ENCODE measurements around the gene SMS. TPM values are rescaled to one million over a fixed set of nuclear protein-coding genes. Genes with fewer than 3 reads are reported as not detected.

The SMS gene
- total and polyA plus RNA-seq, 8 donors = 9.6 to 75.8 (median 46.3) TPM

GRCh38 chrX:21998037-21998436 is 57.5 kb downstream of the SMS start:
- intact Hi-C loops (cut with DNase I; ENCODE audit: low total_unique reads) = no loop called here
- no peaks in the 10 kb centered on the region for H3K27me3 ChIP-seq
- H3K4me3 ChIP-seq = no peak overlapping the region
- H3K36me3 ChIP-seq = peaks cover 0 to 11% (median 4%) of the 10 kb centered on the region in 4 donors
- 70 to 85% (median 75%) methylated on average over 4 of the region's 4 CpGs for WGBS, 5 donors
- peaks cover 0 to 3% (median 0%) of the 10 kb centered on the region in 4 donors for H3K9me3 ChIP-seq
- H3K4me1 ChIP-seq = no peaks in the 10 kb centered on the region
- no peak for DNase-seq
- H3K27ac ChIP-seq = no peak overlapping the region
- TF ChIP-seq EP300 (IDR thresholded peaks at IDR 0.05) = no peak
- TF ChIP-seq POLR2A (IDR thresholded peaks at IDR 0.05) = no peak
- TF ChIP-seq CTCF (IDR thresholded peaks at IDR 0.05) = no peak
- no peak for TF ChIP-seq POLR2AphosphoS5 (IDR thresholded peaks at IDR 0.05)

GRCh38 chrX:22004866-22005265 is 64.4 kb downstream of the SMS start:
- 75 to 100% (median 80%) methylated on average over 6 to 10 of the region's 10 CpGs for WGBS, 5 donors
- intact Hi-C loops (cut with DNase I; ENCODE audit: low total_unique reads) = no loop called here
- no peak for DNase-seq
- no peak overlapping the region for H3K27ac ChIP-seq
- no peak for TF ChIP-seq EP300 (IDR thresholded peaks at IDR 0.05)
- TF ChIP-seq POLR2AphosphoS5 (IDR thresholded peaks at IDR 0.05) = no peak
- TF ChIP-seq POLR2A (IDR thresholded peaks at IDR 0.05) = no peak
- no peak for TF ChIP-seq CTCF (IDR thresholded peaks at IDR 0.05)
- H3K4me3 ChIP-seq = no peak overlapping the region
- H3K9me3 ChIP-seq = peaks cover 0 to 12% (median 6%) of the 10 kb centered on the region in 4 donors
- H3K36me3 ChIP-seq = peaks cover 0 to 10% (median 5%) of the 10 kb centered on the region in 4 donors
- H3K27me3 ChIP-seq = peaks cover 0 to 7% (median 0%) of the 10 kb centered on the region in 3 donors
- no peaks in the 10 kb centered on the region for H3K4me1 ChIP-seq

GRCh38 chrX:22012051-22012450 is 71.5 kb downstream of the SMS start:
- intact Hi-C loops (cut with DNase I; ENCODE audit: low total_unique reads) = no loop called here
- no peak overlapping the region for H3K4me3 ChIP-seq
- H3K36me3 ChIP-seq = no peaks in the 10 kb centered on the region
- no peaks in the 10 kb centered on the region for H3K27me3 ChIP-seq
- 46 to 61% (median 50%) methylated on average over 5 of the region's 5 CpGs for WGBS, 5 donors
- TF ChIP-seq POLR2A (IDR thresholded peaks at IDR 0.05) (no peak), CTCF (IDR thresholded peaks at IDR 0.05) (no peak), EP300 (IDR thresholded peaks at IDR 0.05) (no peak), POLR2AphosphoS5 (IDR thresholded peaks at IDR 0.05) (no peak)
- no peaks in the 10 kb centered on the region for H3K4me1 ChIP-seq
- H3K27ac ChIP-seq = no peak overlapping the region
- H3K9me3 ChIP-seq = peaks cover 0 to 14% (median 6%) of the 10 kb centered on the region in 4 donors
- no peak for DNase-seq

- 74 to 86% (median 85%) methylated on average over 7 of the region's 7 CpGs for WGBS, 5 donors
- TF ChIP-seq EP300 (IDR thresholded peaks at IDR 0.05) (no peak), POLR2A (IDR thresholded peaks at IDR 0.05) (no peak), CTCF (IDR thresholded peaks at IDR 0.05) (no peak), POLR2AphosphoS5 (IDR thresholded peaks at IDR 0.05) (no peak)
- DNase-seq = no peak
- Histone ChIP-seq H3K9me3 (peaks cover 0 to 14% (median 6%) of the 10 kb centered on the region in 4 donors), H3K36me3 (no peaks in the 10 kb centered on the region), H3K27ac (no peak overlapping the region), H3K4me1 (no peaks in the 10 kb centered on the region), H3K4me3 (no peak overlapping the region), H3K27me3 (no peaks in the 10 kb centered on the region)
- intact Hi-C loops (cut with DNase I; ENCODE audit: low total_unique reads) = no loop called here
Observed at GRCh38 chrX:22012931-22013330, 72.4 kb downstream of the SMS start.

All from stomach (tissue), 9 donors.